H1 (cell line): Measurements from ENCODE around the gene SPTBN1. TPM values are rescaled to one million over a fixed set of nuclear protein-coding genes. Genes with fewer than 3 reads are reported as not detected.

Experiments used
- CTCF ChIA-PET: fragments of 300-600 bp; sonication (Branson Sonifier 250); formaldehyde crosslinking; loops from one replicate; lab custom pipeline; 2021; ENCODE audit not compliant: partially characterized antibody; lab: Charles Lee
- POLR2A ChIA-PET: fragments of 300-600 bp; sonication (Branson Sonifier 250); formaldehyde crosslinking; loops from one replicate; lab custom pipeline; 2021; ENCODE audit warnings: inconsistent platforms; ENCODE audit not compliant: partially characterized antibody; lab: Charles Lee
- DNase-seq, 2 experiments: peaks; one replicate each; pipeline versions ENCODE4 v3.0.0 to v3.0.0-alpha.2; 2010 to 2022; ENCODE audit warnings: low spot score in 2 of 2, low read depth in 1 of 2, mixed read lengths in 1 of 2
- FAIRE-seq: peaks from 2 replicates; lab custom pipeline; 2011; peaks lifted over from hg19 to GRCh38; lab: Jason Lieb, UNC
- H2AFZ ChIP-seq: 2 replicates; pipeline ENCODE4 v1.8.1; 2012; ENCODE audit warnings: low read length, inconsistent platforms
- H2AK5ac ChIP-seq: 2 replicates; pipeline ENCODE4 v1.6.1; 2013; ENCODE audit warnings: low read depth, low read length
- H2BK120ac ChIP-seq: replicated peaks from 2 replicates; pipeline ENCODE3; 2013; ENCODE audit warnings: low read depth, low read length, inconsistent platforms
- H2BK12ac ChIP-seq: 2 replicates; pipeline ENCODE4 v1.6.1; 2013; ENCODE audit warnings: low read depth, low read length
- H2BK15ac ChIP-seq: 2 replicates; pipeline ENCODE4 v1.6.1; 2013; ENCODE audit warnings: low read length
- H2BK20ac ChIP-seq: 2 replicates; pipeline ENCODE4 v1.6.1; 2013; ENCODE audit warnings: low read length
- H2BK5ac ChIP-seq: 2 replicates; pipeline ENCODE4 v1.6.1; 2013; ENCODE audit warnings: low read depth, low read length
- H3K14ac ChIP-seq: 2 replicates; pipeline ENCODE4 v1.6.1; 2013; ENCODE audit warnings: inconsistent platforms; ENCODE audit not compliant: insufficient read length
- H3K18ac ChIP-seq: 2 replicates; pipeline ENCODE4 v1.6.1; 2013; ENCODE audit warnings: low read length; ENCODE audit errors: extremely low read depth
- H3K23ac ChIP-seq: 2 replicates; pipeline ENCODE4 v1.6.1; 2013; ENCODE audit warnings: inconsistent platforms; ENCODE audit not compliant: insufficient read length
- H3K23me2 ChIP-seq: 2 replicates; pipeline ENCODE4 v1.6.1; 2013; ENCODE audit warnings: low read depth, low read length
- H3K27ac ChIP-seq: 2 replicates; pipeline ENCODE4 v1.6.1; 2011; ENCODE audit warnings: low read depth, low read length, inconsistent platforms
- H3K27me3 ChIP-seq, 4 experiments: replicated peaks in 1 of 4; 1 replicate in 1 of 4; 2 replicates in 3 of 4; pipeline versions ENCODE4 v1.6.1 to v1.8.1; 2011 to 2013; ENCODE audit warnings: low read length in 3 of 4, mild to moderate bottlenecking in 3 of 4, inconsistent platforms in 2 of 4, mixed read lengths in 2 of 4, moderate library complexity in 1 of 4; ENCODE audit not compliant: control insufficient read depth in 3 of 4, insufficient read depth in 3 of 4; ENCODE audit errors: extremely low read depth in 1 of 4
- H3K36me3 ChIP-seq, 4 experiments: 2 replicates each; pipeline versions ENCODE4 v1.6.1 to v1.8.1; 2011 to 2013; ENCODE audit warnings: mild to moderate bottlenecking in 4 of 4, low read length in 3 of 4, moderate library complexity in 2 of 4, control low read depth in 1 of 4, inconsistent platforms in 1 of 4; ENCODE audit not compliant: insufficient read depth in 4 of 4, control insufficient read depth in 2 of 4
- H3K4ac ChIP-seq: replicated peaks from 2 replicates; pipeline ENCODE3; 2013; ENCODE audit warnings: low read length, low read depth, mixed read lengths, inconsistent platforms; ENCODE audit not compliant: insufficient read length
- H3K4me1 ChIP-seq, 4 experiments: replicated peaks in 1 of 4; 1 replicate in 1 of 4; 2 replicates in 3 of 4; pipeline versions ENCODE4 v1.6.1 to v1.8.1; 2011 to 2013; ENCODE audit warnings: low read length in 3 of 4, inconsistent platforms in 2 of 4, mixed read lengths in 1 of 4; ENCODE audit not compliant: insufficient read depth in 4 of 4, control insufficient read depth in 3 of 4
- H3K4me2 ChIP-seq, 2 experiments: 2 replicates each; pipeline versions ENCODE4 v1.6.1 to v1.8.1; 2011 to 2013; ENCODE audit warnings: low read depth in 2 of 2, low read length in 2 of 2, control low read depth in 1 of 2, inconsistent platforms in 1 of 2, mild to moderate bottlenecking in 1 of 2; ENCODE audit not compliant: insufficient read depth in 1 of 2
- H3K4me3 ChIP-seq, 4 experiments: fragments of 200-600, 300-600 bp in 1 of 4; sonication (generic), shearing (Covaris generic), sonication (Bioruptor Twin) in 1 of 4; 2 replicates each; pipeline versions ENCODE4 v1.5.1 to v1.8.1; 2011 to 2016; ENCODE audit warnings: low read length in 4 of 4, low read depth in 3 of 4, control low read depth in 2 of 4, inconsistent platforms in 2 of 4, mild to moderate bottlenecking in 2 of 4, mixed read lengths in 1 of 4, moderate library complexity in 1 of 4; ENCODE audit not compliant: insufficient read depth in 2 of 4; ENCODE audit errors: extremely low read depth in 1 of 4
- H3K56ac ChIP-seq: replicated peaks from 2 replicates; pipeline ENCODE3; 2013; ENCODE audit warnings: low read depth, mild to moderate bottlenecking, mixed read lengths, low read length, inconsistent platforms; ENCODE audit not compliant: insufficient read length
- H3K79me1 ChIP-seq: 2 replicates; pipeline ENCODE4 v1.6.1; 2013; ENCODE audit warnings: low read depth, low read length, control low read depth
- H3K79me2 ChIP-seq, 2 experiments: 2 replicates each; pipeline versions ENCODE4 v1.6.1 to v1.8.1; 2012 to 2013; ENCODE audit warnings: low read length in 2 of 2, mild to moderate bottlenecking in 2 of 2, inconsistent platforms in 1 of 2; ENCODE audit not compliant: insufficient read depth in 2 of 2, control insufficient read depth in 1 of 2
- H3K9ac ChIP-seq, 4 experiments: replicated peaks in 1 of 4; 1 replicate in 1 of 4; 2 replicates in 3 of 4; pipeline versions ENCODE4 v1.6.1 to v1.8.1; 2011 to 2013; ENCODE audit warnings: low read depth in 3 of 4, low read length in 3 of 4, control low read depth in 2 of 4, mild to moderate bottlenecking in 2 of 4, moderate library complexity in 2 of 4, inconsistent platforms in 1 of 4; ENCODE audit errors: extremely low read depth in 1 of 4
- H3K9me3 ChIP-seq, 2 experiments: 2 replicates each; pipeline versions ENCODE4 v1.6.1 to v1.8.1; 2012 to 2013; ENCODE audit warnings: mild to moderate bottlenecking in 2 of 2, moderate library complexity in 2 of 2, control low read depth in 1 of 2, inconsistent platforms in 1 of 2, low read depth in 1 of 2, low read length in 1 of 2, mixed read lengths in 1 of 2; ENCODE audit not compliant: insufficient read depth in 2 of 2
- H4K20me1 ChIP-seq, 2 experiments: replicated peaks in 1 of 2; 2 replicates each; pipeline versions ENCODE3 to v1.8.1; 2011 to 2013; ENCODE audit warnings: inconsistent platforms in 2 of 2, low read length in 2 of 2, mild to moderate bottlenecking in 1 of 2; ENCODE audit not compliant: insufficient read depth in 2 of 2, control insufficient read depth in 1 of 2
- H4K5ac ChIP-seq: 2 replicates; pipeline ENCODE4 v1.6.1; 2013; ENCODE audit warnings: low read length, low read depth, mixed read lengths, inconsistent platforms; ENCODE audit not compliant: insufficient read length
- H4K8ac ChIP-seq: 2 replicates; pipeline ENCODE4 v1.8.0; 2013; ENCODE audit warnings: mild to moderate bottlenecking, moderate library complexity, low read length, inconsistent platforms; ENCODE audit not compliant: insufficient read depth; ENCODE audit errors: extremely low read depth
- H4K91ac ChIP-seq: replicated peaks from 2 replicates; pipeline ENCODE3; 2013; ENCODE audit warnings: low read length, mixed read lengths, inconsistent platforms; ENCODE audit not compliant: insufficient read length
- BRCA1 ChIP-seq: IDR thresholded peaks from 2 replicates; pipeline ENCODE4 v1.6.1; 2012; ENCODE audit warnings: low read depth, low read length, improper control_type of control experiment
- CTBP2 ChIP-seq: IDR thresholded peaks from 2 replicates; pipeline ENCODE4 v1.7.0; 2011; ENCODE audit warnings: borderline replicate concordance, mild to moderate bottlenecking, moderate library complexity, mixed read lengths, low read length; ENCODE audit not compliant: insufficient read depth, insufficient read length
- CTCF ChIP-seq, 3 experiments: IDR thresholded peaks; 1 replicate in 2 of 3; 2 replicates in 1 of 3; pipeline versions ENCODE4 v1.5.1 to v1.6.1; 2011; ENCODE audit warnings: low read length in 3 of 3, mild to moderate bottlenecking in 3 of 3, inconsistent platforms in 2 of 3, low read depth in 1 of 3, moderate library complexity in 1 of 3; ENCODE audit not compliant: insufficient read depth in 1 of 3; ENCODE audit errors: control extremely low read depth in 1 of 3
- GTF2F1 ChIP-seq: IDR thresholded peaks from 2 replicates; pipeline ENCODE4 v1.6.1; 2012; ENCODE audit warnings: low read depth, low read length, improper control_type of control experiment, borderline replicate concordance
- KDM4A ChIP-seq: IDR thresholded peaks from one replicate; pipeline ENCODE4 v1.7.1; 2012; ENCODE audit warnings: low read depth, mild to moderate bottlenecking, moderate library complexity, low read length, inconsistent platforms; ENCODE audit not compliant: severe bottlenecking
- SIN3A ChIP-seq, 2 experiments: IDR thresholded peaks in 1 of 2; conservative IDR thresholded peaks in 1 of 2; 2 replicates each; pipeline ENCODE4 v1.6.1; 2011 to 2012; ENCODE audit warnings: low read length in 2 of 2, improper control_type of control experiment in 1 of 2, low read depth in 1 of 2, mild to moderate bottlenecking in 1 of 2
- SIRT6 ChIP-seq: IDR thresholded peaks from one replicate; pipeline ENCODE4 v1.7.1; 2012; ENCODE audit warnings: low read length, inconsistent platforms
- SP4 ChIP-seq: IDR thresholded peaks from 2 replicates; pipeline ENCODE4 v1.6.1; 2012; ENCODE audit warnings: low read length, inconsistent platforms
- SUZ12 ChIP-seq: fragments of 200-600 bp; sonication (generic); IDR thresholded peaks from 2 replicates; pipeline ENCODE4 v1.6.1; 2012; ENCODE audit warnings: mild to moderate bottlenecking, inconsistent platforms, low read length, moderate library complexity, mixed read lengths
- USF2 ChIP-seq: IDR thresholded peaks from 2 replicates; pipeline ENCODE4 v1.6.1; 2011; ENCODE audit warnings: low read length, improper control_type of control experiment
- WGBS, 2 experiments: shearing (Covaris generic) in 1 of 2; methylation state at CpG; one replicate each; pipeline versions ENCODE4 v1.1.6 to v1.1.7; 2013 to 2015; ENCODE audit warnings: low lambda C conversion rate in 2 of 2, mixed read lengths in 2 of 2, inconsistent platforms in 1 of 2, low coverage in 1 of 2, missing lambda C conversion rate in 1 of 2; ENCODE audit not compliant: insufficient replicate concordance in 2 of 2, insufficient coverage in 1 of 2, insufficient read length in 1 of 2; ENCODE audit errors: extremely low coverage in 1 of 2, missing lambda C conversion rate in 1 of 2; 5-methylcytosine and 5-hydroxymethylcytosine counted together
- polyA plus RNA-seq, 7 experiments: library from polyadenylated mRNA; depleted of rRNA in 3 of 7; stranded (reverse) in 5 of 7; unstranded in 2 of 7; fragments of >200 nt in 5 of 7; fragments of 200-250 nt in 2 of 7; gene quantifications; 1 replicate in 5 of 7; 2 replicates in 1 of 7; 4 replicates in 1 of 7; pipeline versions ENCODE4 v1.2.1 to v1.2.3, GENCODE V29; 2011 to 2013; ENCODE audit warnings: missing spikeins in 2 of 7, mixed read lengths in 2 of 7
- total RNA-seq: library from RNA; stranded (reverse); fragmentation: NEBNext Ultra II Directional; extraction: Animal tissue kit (Norgen Biotek cat#: 25700); gene quantifications from 2 replicates; pipeline ENCODE4 v1.2.1, GENCODE V29; 2021

SPTBN1 gene
- total and polyA plus RNA-seq, 2 of the 8 experiments (the other 6 are each of a cell fraction or from before 2014, with no cell fraction given) = 31.8 to 180 TPM

- Histone ChIP-seq H2BK5ac (no peak overlapping the region), H3K56ac (no peak overlapping the region), H3K4me3 (no peak overlapping the region), H4K5ac (no peak overlapping the region), H4K91ac (no peak overlapping the region), H2AK5ac (no peak overlapping the region), H4K20me1 (peaks cover 4 to 19% of the 10 kb centered on the region in 2 experiments), H3K14ac (no peak overlapping the region), H2BK120ac (no peak overlapping the region), H2BK20ac (no peak overlapping the region), H4K8ac (no peak overlapping the region), H2BK12ac (no peak overlapping the region), H3K18ac (no peak overlapping the region), H3K79me2 (peaks cover 21 to 81% of the 10 kb centered on the region in 2 experiments), H3K23ac (no peak overlapping the region), H3K27me3 (no peaks in the 10 kb centered on the region), H3K4me1 (peaks cover 0 to 6% (median 2%) of the 10 kb centered on the region in 4 experiments; a peak in 6 of 7 replicates), H3K4me2 (0 out of 4 replicates have a peak overlapping the region, but pooled peaks of 1 of the 2 experiments have one; percentile 24), H3K79me1 (peaks cover 12% of the 10 kb centered on the region; the same call in 1 of the 2 replicates), H3K9ac (no peak overlapping the region), H3K27ac (no peak overlapping the region), H3K4ac (no peak overlapping the region), H2AFZ (no peak overlapping the region), H2BK15ac (no peak overlapping the region), H3K23me2 (no peaks in the 10 kb centered on the region), H3K9me3 (no peaks in the 10 kb centered on the region), H3K36me3 (peaks cover 0 to 22% (median 1%) of the 10 kb centered on the region in 4 experiments; a peak in 4 of 8 replicates)
- 17% methylated on average over 1 of the region's 1 CpG; no CpG with 5 or more reads in 1 of the 2 experiments for WGBS, 2 experiments
- ChIA-PET CTCF (interaction anchor here (1.2 to 1.4 kb wide), 3 partner anchors 11 to 86 kb away, joined by 3 to 5 read pairs (median 3); no protein-coding TSS in a partner anchor), POLR2A (no interaction called here)
- DNase-seq = no peak
- FAIRE-seq = no peak
- TF ChIP-seq SIRT6 (no peak), SUZ12 (no peak), USF2 (no peak), CTCF (IDR thresholded peaks at IDR 0.05; ENCODE audit: control extremely low read depth in 1 of 3, insufficient read depth in 1 of 3, low read depth in 1 of 3, low read length in 3 of 3) (no peak), GTF2F1 (no peak), SIN3A (conservative IDR thresholded peaks at IDR 0.05 in 1 of 2, IDR thresholded peaks at IDR 0.05 in 1 of 2; ENCODE audit: low read depth in 1 of 2, low read length in 2 of 2) (no peak), SP4 (no peak), CTBP2 (no peak), BRCA1 (no peak), KDM4A (no peak)
These were observed 154.6 kb downstream of the SPTBN1 start for GRCh38 chr2:54610700-54611099.
